ENCODE measurements around the gene PHACTR1. TPM values are rescaled to one million over a fixed set of nuclear protein-coding genes. Genes with fewer than 3 reads are reported as not detected.

PHACTR1 gene
- total and polyA plus RNA-seq, 9 of the 15 experiments (the other 6 are each of a cell fraction or from before 2014, with no cell fraction given): 11.5 to 32.6 (median 22.0) TPM

GRCh38 chr6:13049666-13050254 is 333.2 kb downstream of the PHACTR1 start (continued):
- TF ChIP-seq SPI1 (IDR thresholded peaks at IDR 0.05; ENCODE audit: borderline replicate concordance, low read depth, low read length): peak; percentile 68

GRCh38 chr6:13053006-13053461 is 336.5 kb downstream of the PHACTR1 start:
- in situ Hi-C loops (cut with MboI): no loop called here
- no peak for ATAC-seq
- CTCF ChIA-PET (ENCODE audit: low intra/inter-chr PET ratio): no interaction called here
- H3K79me2 ChIP-seq (ENCODE audit: control insufficient read depth, insufficient read depth, low read length): no peaks in the 10 kb centered on the region
- DNase-seq (ENCODE audit: extremely low read depth in 1 of 4, low spot score in 3 of 4): no peak
- intact Hi-C loops (cut with micrococcal nuclease): no loop called here
- H3K9me3 ChIP-seq (replicated peaks; ENCODE audit: control insufficient read depth, insufficient read depth, low read depth, low read length): no peaks in the 10 kb centered on the region
- no peaks in the 10 kb centered on the region for H3K9me1 ChIP-seq (ENCODE audit: control insufficient read depth, insufficient read depth, low read length)
- no peaks in the 10 kb centered on the region for H3K4me1 ChIP-seq (replicated peaks in 1 of 2; ENCODE audit: control insufficient read depth in 2 of 2, insufficient read depth in 2 of 2, low read length in 2 of 2)
- H3K4me2 ChIP-seq (ENCODE audit: insufficient read depth, low read length): no peak overlapping the region
- H3K27me3 ChIP-seq (ENCODE audit: control insufficient read depth in 2 of 2, insufficient read depth in 2 of 2, low read length in 2 of 2): no peaks in the 10 kb centered on the region
- FAIRE-seq: no peak
- peak overlapping the region; percentile 42 for H2AFZ ChIP-seq (ENCODE audit: low read depth, low read length)
- POLR2A ChIA-PET: no interaction called here
- H3K36me3 ChIP-seq (ENCODE audit: control insufficient read depth, insufficient read depth, low read length): no peaks in the 10 kb centered on the region
- no peak overlapping the region for H3K9ac ChIP-seq (ENCODE audit: insufficient read depth in 1 of 2, low read depth in 2 of 2, low read length in 2 of 2)
- H4K20me1 ChIP-seq (replicated peaks; ENCODE audit: control insufficient read depth, insufficient read depth, low read length): no peaks in the 10 kb centered on the region
- H3K27ac ChIP-seq (ENCODE audit: extremely low read depth, low read depth, low read length): no peak overlapping the region
- 4% methylated on average over 9 of the region's 9 CpGs for WGBS (ENCODE audit: insufficient coverage, low coverage, missing lambda C conversion rate)
- H3K4me3 ChIP-seq: no peak overlapping the region
- no TSS peak for BruUV-seq (replicated peaks)
- TF ChIP-seq ATF1 (CRISPR knock-in tag; IDR thresholded peaks at IDR 0.05): no peak
- peak; percentile 24; the same call in 1 of the 2 replicates for TF ChIP-seq ATF1 (tag; IDR thresholded peaks at IDR 0.05)
- TF ChIP-seq CBX1 (IDR thresholded peaks at IDR 0.05; ENCODE audit: low read depth): no peak
- peak; percentile 57 for TF ChIP-seq USF2 (CRISPR knock-in tag; IDR thresholded peaks at IDR 0.05)
- TF ChIP-seq CBFA2T2 (conservative IDR thresholded peaks at IDR 0.05): peak; percentile 39
- TF ChIP-seq RAD51 (IDR thresholded peaks at IDR 0.05; ENCODE audit: borderline replicate concordance, low read depth): peak; percentile 88
- peak; percentile 84 for TF ChIP-seq TOE1 (IDR thresholded peaks at IDR 0.05; ENCODE audit: borderline replicate concordance)
- TF ChIP-seq TOE1 (CRISPR knock-in tag; IDR thresholded peaks at IDR 0.05; ENCODE audit: borderline replicate concordance, low read depth): no peak
- TF ChIP-seq ZZZ3 (IDR thresholded peaks at IDR 0.05): no peak
- TF ChIP-seq RFX1 (IDR thresholded peaks at IDR 0.05): peak; percentile 38
